ENCODE results near the gene TBX3. TPM values are rescaled to one million over a fixed set of nuclear protein-coding genes. Genes with fewer than 3 reads are reported as not detected.

The TBX3 gene
- polyA plus RNA-seq, 1 experiment = 66.4 TPM

DNA sequence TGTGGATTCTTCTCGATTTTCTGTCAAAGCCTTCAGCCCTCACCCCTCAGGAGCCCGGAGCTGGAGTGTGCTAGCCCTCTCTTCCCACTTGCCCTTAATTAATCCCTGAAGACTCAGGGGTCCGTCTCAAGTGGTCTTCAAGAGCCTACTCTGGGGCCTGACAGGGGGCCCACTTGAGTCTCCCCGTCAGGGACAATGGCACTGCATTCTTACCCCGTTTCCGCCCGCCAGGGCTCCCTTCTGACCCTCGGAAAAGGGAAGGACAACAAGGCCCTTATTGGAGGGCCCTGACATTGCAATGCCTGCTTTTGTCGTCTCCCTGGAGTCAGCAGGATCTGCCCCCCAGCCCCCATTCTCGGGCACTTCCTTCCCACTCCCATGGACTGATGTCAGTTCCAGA lies 34.4 kb downstream of the TBX3 start:
- no peak overlapping the region for H3K4me3 ChIP-seq (ENCODE audit: low read depth, low read length)
- POLR2A ChIA-PET = no interaction called here
- no peak for DNase-seq (ENCODE audit: low read depth)
- no peak for TF ChIP-seq CTCF (IDR thresholded peaks at IDR 0.05; ENCODE audit: insufficient read depth, low read depth, low read length)
- H3K36me3 ChIP-seq (ENCODE audit: control insufficient read depth, insufficient read depth, low read length) = no peaks in the 10 kb centered on the region
- CTCF ChIA-PET = interaction anchor here (0.7 to 0.9 kb wide), 2 partner anchors 13 to 25 kb away, joined by 3 read pairs; no protein-coding TSS in a partner anchor
- H3K27me3 ChIP-seq (ENCODE audit: control insufficient read depth, insufficient read depth, low read length) = no peaks in the 10 kb centered on the region

GRCh38 chr12:114648711-114649110 lies 35.3 kb downstream of the TBX3 start:
- no peak for TF ChIP-seq CTCF (IDR thresholded peaks at IDR 0.05; ENCODE audit: insufficient read depth, low read depth, low read length)
- Histone ChIP-seq H3K27me3 (ENCODE audit: control insufficient read depth, insufficient read depth, low read length) (no peaks in the 10 kb centered on the region), H3K36me3 (ENCODE audit: control insufficient read depth, insufficient read depth, low read length) (no peaks in the 10 kb centered on the region), H3K4me3 (ENCODE audit: low read depth, low read length) (no peak overlapping the region)
- ChIA-PET CTCF (interaction anchor here (0.5 to 1.1 kb wide), 4 partner anchors 23 to 1309 kb away, joined by 3 to 4 read pairs (median 4); no protein-coding TSS in a partner anchor), POLR2A (no interaction called here)
- DNase-seq (ENCODE audit: low read depth) = no peak

DNA sequence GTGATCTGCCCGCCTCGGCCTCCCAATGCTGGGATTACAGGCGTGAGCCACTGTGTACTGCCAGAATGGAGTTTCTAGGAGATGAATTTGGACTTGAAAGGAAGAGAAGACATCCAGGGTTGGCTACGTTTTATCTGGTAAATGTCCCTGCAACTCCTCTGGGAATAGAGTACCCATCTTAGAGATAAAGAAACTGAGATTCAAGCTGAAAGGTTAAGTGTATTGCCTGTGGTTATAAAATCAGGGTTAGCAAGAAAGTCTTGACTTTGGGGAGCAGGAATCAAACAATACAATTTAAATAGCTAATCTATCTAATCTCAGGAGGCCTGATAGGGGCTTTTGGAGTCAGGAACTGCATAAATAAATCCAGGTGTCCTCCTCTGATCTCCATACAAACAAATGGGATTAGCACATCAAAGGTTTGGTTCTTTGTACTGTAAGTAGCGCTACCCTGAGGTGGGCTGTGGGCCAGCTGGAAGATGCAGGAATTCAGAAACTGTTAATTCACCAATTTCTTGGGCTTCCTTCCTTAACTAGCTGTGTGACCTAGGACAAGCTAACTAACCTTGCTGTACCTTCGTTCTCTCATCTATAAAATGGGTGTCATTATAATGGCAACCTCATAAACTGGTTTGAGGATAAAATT lies 45.1 kb downstream of the TBX3 start:
- ChIA-PET CTCF (interaction anchor here (0.6 to 7.8 kb wide), 6 partner anchors 9 to 658 kb away, joined by 3 to 50 read pairs (median 4); no protein-coding TSS in a partner anchor), POLR2A (no interaction called here)
- H3K4me3 ChIP-seq (ENCODE audit: low read depth, low read length) = no peak overlapping the region

GRCh38 chr12:114636723-114637480 lies 47.1 kb downstream of the TBX3 start:
- DNase-seq (ENCODE audit: low read depth) = no peak
- TF ChIP-seq CTCF (IDR thresholded peaks at IDR 0.05; ENCODE audit: insufficient read depth, low read depth, low read length) = peak; percentile 65
- H3K36me3 ChIP-seq (ENCODE audit: control insufficient read depth, insufficient read depth, low read length) = no peaks in the 10 kb centered on the region
- ChIA-PET CTCF (interaction anchor here (0.6 to 7.8 kb wide), 7 partner anchors 9 to 670 kb away, joined by 3 to 50 read pairs (median 4); no protein-coding TSS in a partner anchor), POLR2A (no interaction called here)
- no peaks in the 10 kb centered on the region for H3K27me3 ChIP-seq (ENCODE audit: control insufficient read depth, insufficient read depth, low read length)
- no peak overlapping the region for H3K4me3 ChIP-seq (ENCODE audit: low read depth, low read length)

More for the DNA sequence above, 45.1 kb downstream of the TBX3 start:
- Histone ChIP-seq H3K27me3 (ENCODE audit: control insufficient read depth, insufficient read depth, low read length) (no peaks in the 10 kb centered on the region), H3K36me3 (ENCODE audit: control insufficient read depth, insufficient read depth, low read length) (no peaks in the 10 kb centered on the region)
- DNase-seq (ENCODE audit: low read depth) = no peak
- no peak for TF ChIP-seq CTCF (IDR thresholded peaks at IDR 0.05; ENCODE audit: insufficient read depth, low read depth, low read length)

DNA sequence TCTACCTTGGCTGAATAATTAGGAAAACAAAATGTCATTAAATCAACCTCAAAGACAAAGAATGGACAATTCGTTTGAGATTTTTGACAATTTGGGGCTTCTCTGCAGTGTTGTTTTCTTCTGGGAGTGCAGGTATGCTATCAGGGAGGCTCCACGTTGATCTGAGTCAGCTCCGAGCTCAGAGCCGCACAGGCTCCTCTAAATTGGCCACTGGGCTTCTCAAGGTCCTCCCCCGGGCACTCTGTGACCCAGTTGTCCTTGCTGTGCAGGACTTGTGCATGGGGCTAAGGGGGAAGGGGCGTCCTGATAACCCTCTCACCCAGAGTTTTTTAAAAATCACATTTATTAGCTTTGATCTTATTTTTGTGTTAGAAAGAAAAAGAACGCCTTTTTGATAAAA lies 52.7 kb downstream of the TBX3 start:
- no peak for TF ChIP-seq CTCF (IDR thresholded peaks at IDR 0.05; ENCODE audit: insufficient read depth, low read depth, low read length)
- Histone ChIP-seq H3K36me3 (ENCODE audit: control insufficient read depth, insufficient read depth, low read length) (no peaks in the 10 kb centered on the region), H3K27me3 (ENCODE audit: control insufficient read depth, insufficient read depth, low read length) (no peaks in the 10 kb centered on the region), H3K4me3 (ENCODE audit: low read depth, low read length) (no peak overlapping the region)
- POLR2A ChIA-PET = no interaction called here
- CTCF ChIA-PET = interaction anchor here (1.2 to 1.6 kb wide), 4 partner anchors 9 to 1316 kb away, joined by 3 to 6 read pairs (median 4); no protein-coding TSS in a partner anchor
- DNase-seq (ENCODE audit: low read depth) = no peak

Measured in BJ (cell line).